Measurements from ENCODE around the gene ADRA1B. TPM values are rescaled to one million over a fixed set of nuclear protein-coding genes. Genes with fewer than 3 reads are reported as not detected.

ADRA1B gene
- polyA plus RNA-seq, 2 of the 4 experiments (the other 2 are of a cell fraction) = 4.4 to 8.5 TPM

DNA sequence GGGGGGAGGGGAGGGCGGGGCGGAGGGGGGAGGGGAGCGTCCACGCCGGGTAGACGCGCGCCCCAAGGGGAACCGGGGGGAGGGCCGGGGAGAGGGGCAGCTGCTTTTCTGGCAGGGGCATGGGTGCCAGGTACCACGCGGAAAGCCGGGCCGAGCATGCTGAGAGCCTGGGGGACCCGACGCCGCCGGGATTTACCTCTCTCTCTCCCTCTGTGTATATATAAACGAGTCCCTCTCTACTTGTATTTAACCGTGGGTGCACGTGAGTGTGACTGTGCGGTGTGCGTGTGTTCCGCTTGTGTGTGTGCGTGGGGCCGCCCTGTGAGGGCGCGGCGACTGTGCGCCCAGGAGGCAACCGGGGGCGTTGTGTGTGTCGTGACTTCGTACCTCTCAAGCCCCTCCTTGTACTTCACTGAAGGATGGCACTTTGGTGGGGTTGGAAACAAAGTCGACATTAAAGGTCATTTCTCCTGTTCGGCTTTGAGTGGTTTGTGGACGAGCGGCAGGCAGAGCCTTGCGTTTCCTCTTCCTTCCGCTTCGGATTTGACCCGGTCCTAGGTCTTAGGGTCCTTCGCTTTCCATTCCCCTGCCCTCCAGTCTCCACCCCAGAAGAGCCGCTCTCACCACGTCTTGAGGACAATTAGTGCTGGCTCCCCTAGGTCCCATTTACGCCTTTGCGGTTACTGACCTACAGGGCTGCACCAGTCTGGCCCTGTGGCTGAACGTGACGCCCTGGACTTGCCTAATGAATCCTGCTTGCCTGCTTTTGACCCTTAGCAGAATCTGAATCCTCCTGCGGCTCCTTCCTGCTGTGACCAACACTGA lies 56.5 kb downstream of the ADRA1B start:
- 93% methylated on average over 40 of the region's 50 CpGs for WGBS (ENCODE audit: missing lambda C conversion rate)
- Histone ChIP-seq H3K9me3 (no peaks in the 10 kb centered on the region), H3K4me1 (peaks cover 17% of the 10 kb centered on the region), H3K4me2 (no peak overlapping the region), H3K4me3 (no peak overlapping the region), H3K27ac (no peak overlapping the region)
- DNase-seq (ENCODE audit: low read depth in 1 of 2, low spot score in 1 of 2) = no peak
- no peak for TF ChIP-seq NFE2L2 (conservative IDR thresholded peaks at IDR 0.05; ENCODE audit: low read length)
- TF ChIP-seq HOXB5 (CRISPR knock-in tag; IDR thresholded peaks at IDR 0.05) = no peak
- TF ChIP-seq HOXA7 (CRISPR knock-in tag; IDR thresholded peaks at IDR 0.05) = no peak
- TF ChIP-seq FOXS1 (CRISPR knock-in tag; IDR thresholded peaks at IDR 0.05) = no peak
- TF ChIP-seq, protein P1, sequence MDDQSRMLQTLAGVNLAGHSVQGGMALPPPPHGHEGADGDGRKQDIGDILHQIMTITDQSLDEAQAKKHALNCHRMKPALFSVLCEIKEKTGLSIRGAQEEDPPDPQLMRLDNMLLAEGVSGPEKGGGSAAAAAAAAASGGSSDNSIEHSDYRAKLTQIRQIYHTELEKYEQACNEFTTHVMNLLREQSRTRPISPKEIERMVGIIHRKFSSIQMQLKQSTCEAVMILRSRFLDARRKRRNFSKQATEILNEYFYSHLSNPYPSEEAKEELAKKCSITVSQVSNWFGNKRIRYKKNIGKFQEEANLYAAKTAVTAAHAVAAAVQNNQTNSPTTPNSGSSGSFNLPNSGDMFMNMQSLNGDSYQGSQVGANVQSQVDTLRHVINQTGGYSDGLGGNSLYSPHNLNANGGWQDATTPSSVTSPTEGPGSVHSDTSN (IDR thresholded peaks at IDR 0.05) = no peak
- TF ChIP-seq SMC3 (IDR thresholded peaks at IDR 0.05) = no peak
- TF ChIP-seq, protein P2, sequence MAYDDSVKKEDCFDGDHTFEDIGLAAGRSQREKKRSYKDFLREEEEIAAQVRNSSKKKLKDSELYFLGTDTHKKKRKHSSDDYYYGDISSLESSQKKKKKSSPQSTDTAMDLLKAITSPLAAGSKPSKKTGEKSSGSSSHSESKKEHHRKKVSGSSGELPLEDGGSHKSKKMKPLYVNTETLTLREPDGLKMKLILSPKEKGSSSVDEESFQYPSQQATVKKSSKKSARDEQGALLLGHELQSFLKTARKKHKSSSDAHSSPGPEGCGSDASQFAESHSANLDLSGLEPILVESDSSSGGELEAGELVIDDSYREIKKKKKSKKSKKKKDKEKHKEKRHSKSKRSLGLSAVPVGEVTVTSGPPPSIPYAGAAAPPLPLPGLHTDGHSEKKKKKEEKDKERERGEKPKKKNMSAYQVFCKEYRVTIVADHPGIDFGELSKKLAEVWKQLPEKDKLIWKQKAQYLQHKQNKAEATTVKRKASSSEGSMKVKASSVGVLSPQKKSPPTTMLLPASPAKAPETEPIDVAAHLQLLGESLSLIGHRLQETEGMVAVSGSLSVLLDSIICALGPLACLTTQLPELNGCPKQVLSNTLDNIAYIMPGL (CRISPR knock-in tag; IDR thresholded peaks at IDR 0.05; ENCODE audit: borderline replicate concordance) = no peak
- TF ChIP-seq RAD21 (conservative IDR thresholded peaks at IDR 0.05 in 1 of 2, IDR thresholded peaks at IDR 0.05 in 1 of 2) = no peak
- no peak for TF ChIP-seq MAFK (IDR thresholded peaks at IDR 0.05; ENCODE audit: partially characterized antibody)
- TF ChIP-seq MAZ (IDR thresholded peaks at IDR 0.05; ENCODE audit: borderline replicate concordance, low read depth, low read length) = no peak
- TF ChIP-seq, protein P3, sequence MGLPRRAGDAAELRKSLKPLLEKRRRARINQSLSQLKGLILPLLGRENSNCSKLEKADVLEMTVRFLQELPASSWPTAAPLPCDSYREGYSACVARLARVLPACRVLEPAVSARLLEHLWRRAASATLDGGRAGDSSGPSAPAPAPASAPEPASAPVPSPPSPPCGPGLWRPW (IDR thresholded peaks at IDR 0.05) = no peak
- no peak for TF ChIP-seq JUN (IDR thresholded peaks at IDR 0.05)
- TF ChIP-seq, protein P4, sequence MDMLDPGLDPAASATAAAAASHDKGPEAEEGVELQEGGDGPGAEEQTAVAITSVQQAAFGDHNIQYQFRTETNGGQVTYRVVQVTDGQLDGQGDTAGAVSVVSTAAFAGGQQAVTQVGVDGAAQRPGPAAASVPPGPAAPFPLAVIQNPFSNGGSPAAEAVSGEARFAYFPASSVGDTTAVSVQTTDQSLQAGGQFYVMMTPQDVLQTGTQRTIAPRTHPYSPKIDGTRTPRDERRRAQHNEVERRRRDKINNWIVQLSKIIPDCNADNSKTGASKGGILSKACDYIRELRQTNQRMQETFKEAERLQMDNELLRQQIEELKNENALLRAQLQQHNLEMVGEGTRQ (IDR thresholded peaks at IDR 0.05) = no peak
- no peak for TF ChIP-seq NR3C1 (IDR thresholded peaks at IDR 0.05)
- TF ChIP-seq ZNF302 (CRISPR knock-in tag; IDR thresholded peaks at IDR 0.05) = no peak
- no peak for ATAC-seq
- POLR2A ChIA-PET = no interaction called here
- CTCF ChIA-PET = interaction anchor here (1.0 to 1.9 kb wide), 3 partner anchors 14 to 529 kb away, joined by 3 to 12 read pairs (median 4); no protein-coding TSS in a partner anchor
- FAIRE-seq = no peak

DNA sequence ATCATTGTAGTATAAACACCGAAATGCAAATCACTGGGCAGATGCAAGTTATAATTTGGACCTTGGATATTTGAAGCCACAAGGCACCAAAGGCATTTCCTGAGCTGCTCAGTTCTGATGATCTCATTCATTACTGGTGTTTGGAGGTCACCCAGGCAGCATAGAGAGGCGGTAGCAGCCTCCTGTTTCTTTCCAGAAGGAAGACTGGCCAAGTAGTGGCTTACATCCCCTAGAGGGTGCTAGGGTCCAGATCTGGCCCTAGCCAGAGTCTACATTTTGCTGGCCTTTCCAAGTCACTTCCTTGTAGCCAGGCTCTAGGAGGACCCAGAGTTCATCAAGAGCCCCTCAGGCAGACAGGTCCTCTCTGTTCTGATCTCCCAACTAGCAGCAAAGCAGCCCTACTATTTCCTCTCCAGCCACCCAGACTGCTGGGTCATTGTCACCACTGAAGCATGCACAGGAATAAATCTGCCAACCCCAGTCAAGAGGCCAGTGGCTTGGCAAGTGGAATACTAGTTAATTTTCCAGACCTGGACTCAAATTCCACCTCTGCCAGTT lies 59.3 kb downstream of the ADRA1B start:
- ATAC-seq (peak; percentile 68 to 88; a peak in 5 of 6 replicates), FAIRE-seq (no peak), DNase-seq (ENCODE audit: low read depth in 1 of 2, low spot score in 1 of 2) (peak; percentile 26 to 52)
- Histone ChIP-seq H3K27ac (no peak overlapping the region), H3K4me3 (no peak overlapping the region), H3K4me1 (peaks cover 13% of the 10 kb centered on the region), H3K9me3 (no peaks in the 10 kb centered on the region), H3K4me2 (no peak overlapping the region)
- 75% methylated on average over 2 of the region's 2 CpGs for WGBS (ENCODE audit: missing lambda C conversion rate)
- ChIA-PET CTCF (interaction anchor here (1.6 to 4.6 kb wide), 2 partner anchors 11 to 689 kb away, joined by 3 to 34 read pairs; no protein-coding TSS in a partner anchor), POLR2A (no interaction called here)
- no peak for TF ChIP-seq NR3C1 (IDR thresholded peaks at IDR 0.05)
- 0 out of 5 replicates have a peak, but pooled peaks of 1 of the 2 experiments have one; percentile 3 for TF ChIP-seq RAD21 (conservative IDR thresholded peaks at IDR 0.05 in 1 of 2, IDR thresholded peaks at IDR 0.05 in 1 of 2)

DNA sequence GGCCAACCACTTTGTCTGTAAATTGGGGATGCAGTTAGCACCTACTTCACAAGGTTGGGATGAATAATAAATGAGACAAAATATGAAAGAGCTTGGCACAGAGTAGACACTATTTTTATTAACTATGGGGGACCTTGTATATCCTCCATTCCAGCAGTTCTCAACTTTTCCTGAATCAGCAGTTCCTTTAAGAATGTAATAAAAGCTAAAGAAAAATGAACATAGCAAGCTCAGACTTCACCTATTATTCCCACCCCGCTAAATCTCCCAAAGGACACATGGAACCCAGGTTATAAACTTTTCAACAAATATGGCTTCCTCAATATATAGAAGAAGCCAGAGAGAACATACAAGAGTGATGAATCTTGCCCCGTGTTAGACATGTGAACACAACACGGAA lies 60.6 kb downstream of the ADRA1B start:
- H3K27ac ChIP-seq = no peak overlapping the region
- no peak overlapping the region for H3K4me3 ChIP-seq
- ATAC-seq (no peak), DNase-seq (ENCODE audit: low read depth in 1 of 2, low spot score in 1 of 2) (no peak), FAIRE-seq (no peak)
- 92% methylated on average over 3 of the region's 3 CpGs for WGBS (ENCODE audit: missing lambda C conversion rate)
- CTCF ChIA-PET = interaction anchor here (1.3 to 4.6 kb wide), 3 partner anchors 10 to 690 kb away, joined by 3 to 34 read pairs (median 3); no protein-coding TSS in a partner anchor
- no peaks in the 10 kb centered on the region for H3K9me3 ChIP-seq
- TF ChIP-seq RFX5 (IDR thresholded peaks at IDR 0.05) = no peak
- peak; percentile 55 for TF ChIP-seq MAFK (IDR thresholded peaks at IDR 0.05; ENCODE audit: partially characterized antibody)
- no peak overlapping the region for H3K4me2 ChIP-seq
- peaks cover 3% of the 10 kb centered on the region; the same call in 1 of the 3 replicates for H3K4me1 ChIP-seq
- POLR2A ChIA-PET = no interaction called here

All from A549 (cell line).